A204.1 (cell line): ENCODE measurements around the gene TXLNG.
"Not testable (repeated sequence)": the region's sequence is repeated elsewhere in the genome, so short reads cannot be mapped to it uniquely, and the experiment has no call there.

Experiments used
- FAIRE-seq: peaks from 2 replicates; lab custom pipeline; 2012; peaks lifted over from hg19 to GRCh38; lab: Jason Lieb, UNC

TXLNG gene

GRCh38 chrX:16786139-16786790, at the start of gene TXLNG:
TSS of gene TXLNG (plus strand) at chrX:16786466. CDS start at chrX:16786488, 22 bp downstream.
- FAIRE-seq, result peak; percentile 100

DNA sequence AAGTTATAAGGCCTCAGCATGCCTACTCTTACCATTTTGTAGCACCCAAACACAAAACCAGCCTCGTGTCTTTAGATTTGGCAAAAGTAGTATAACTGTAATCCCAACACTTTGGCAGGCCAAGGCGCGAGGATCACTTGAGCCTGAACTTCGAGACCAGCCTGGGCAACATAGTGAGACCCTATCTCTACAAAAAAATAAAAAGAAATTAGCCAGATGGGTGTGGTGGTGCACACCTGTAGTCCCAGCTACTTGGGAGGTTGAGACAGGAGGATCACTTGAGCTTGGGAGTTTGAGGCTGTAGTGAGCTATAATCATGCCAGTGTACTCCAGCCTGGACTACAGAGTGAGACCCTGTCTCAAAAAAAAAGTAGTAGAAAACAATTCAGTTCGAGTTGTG, 49.2 kb upstream of the TXLNG start:
- no peak for FAIRE-seq

DNA sequence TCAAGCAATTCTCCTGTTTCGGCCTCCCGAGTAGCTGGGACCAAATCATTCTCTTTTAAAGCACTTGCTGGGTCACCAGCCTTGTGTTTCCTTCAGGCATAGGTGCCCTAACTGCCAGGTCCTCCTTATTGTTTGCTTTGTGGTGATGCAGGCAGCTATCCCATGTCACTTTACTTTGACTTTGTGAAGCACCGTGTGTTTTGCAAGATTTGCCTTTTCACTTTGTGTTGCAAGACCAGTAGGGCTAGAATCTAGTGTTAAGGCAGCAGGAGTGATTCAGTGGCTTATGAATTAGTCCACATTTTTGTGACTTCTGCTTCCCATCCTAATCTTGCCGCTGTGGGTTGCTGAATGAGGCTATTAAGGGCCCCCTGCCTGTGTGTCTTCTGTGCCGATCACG, 46.7 kb upstream of the TXLNG start:
- no peak for FAIRE-seq

GRCh38 chrX:16743604-16744325, 42.5 kb upstream of the TXLNG start:
- no peak for FAIRE-seq

- FAIRE-seq, result no peak
These were observed 41.2 kb upstream of the TXLNG start for GRCh38 chrX:16745102-16745501.

DNA sequence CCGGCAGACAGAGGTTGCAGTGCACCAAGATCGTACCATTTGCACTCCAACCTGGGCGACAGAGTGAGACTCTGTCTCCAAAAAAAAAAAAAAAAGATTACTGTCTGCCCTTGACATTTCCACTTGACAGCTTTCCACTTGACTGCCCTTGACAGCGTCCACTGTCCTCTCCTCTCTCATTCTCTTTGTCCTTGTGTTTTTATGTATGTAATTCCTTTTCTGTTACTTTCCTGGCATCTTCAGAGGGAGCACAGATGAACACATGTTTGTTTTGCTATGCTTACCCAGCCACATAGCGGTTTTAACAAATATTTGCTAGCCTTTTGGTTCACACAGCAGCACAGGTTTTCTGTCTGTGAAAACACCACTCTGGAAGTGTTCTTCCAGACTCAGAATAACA, 40.6 kb upstream of the TXLNG start:
- no peak for FAIRE-seq

- no peak for FAIRE-seq
These were observed 37.8 kb upstream of the TXLNG start for GRCh38 chrX:16748425-16748824.

- no peak for FAIRE-seq
These were observed 36.1 kb upstream of the TXLNG start for GRCh38 chrX:16750136-16750535.

DNA sequence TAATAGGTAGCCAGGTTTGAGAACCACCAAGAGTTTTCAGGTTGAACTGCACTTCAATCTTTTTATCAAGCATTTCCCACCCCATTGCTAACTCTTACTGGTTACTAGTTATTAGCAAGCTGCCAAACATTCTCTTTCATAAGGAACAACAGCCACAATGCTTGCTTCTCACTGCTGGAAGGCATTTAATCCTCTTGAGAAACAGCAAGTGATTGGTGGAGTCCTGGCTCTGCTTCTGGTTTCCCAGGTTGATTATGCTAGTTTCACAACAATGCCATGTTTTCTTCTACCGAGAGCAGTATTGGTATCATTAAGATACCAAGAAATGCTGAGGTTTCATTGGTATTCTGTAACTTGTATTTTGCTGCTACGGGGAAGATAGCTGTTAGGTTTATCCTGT, 32.2 kb upstream of the TXLNG start:
- FAIRE-seq, result no peak

GRCh38 chrX:16756724-16757123, 29.5 kb upstream of the TXLNG start:
- FAIRE-seq, result no peak

GRCh38 chrX:16761500-16761899, 24.8 kb upstream of the TXLNG start:
- not testable (repeated sequence) for FAIRE-seq

GRCh38 chrX:16762579-16762978, 23.7 kb upstream of the TXLNG start:
- FAIRE-seq, result no peak

GRCh38 chrX:16765594-16765993, 20.7 kb upstream of the TXLNG start:
- FAIRE-seq, result no peak

DNA sequence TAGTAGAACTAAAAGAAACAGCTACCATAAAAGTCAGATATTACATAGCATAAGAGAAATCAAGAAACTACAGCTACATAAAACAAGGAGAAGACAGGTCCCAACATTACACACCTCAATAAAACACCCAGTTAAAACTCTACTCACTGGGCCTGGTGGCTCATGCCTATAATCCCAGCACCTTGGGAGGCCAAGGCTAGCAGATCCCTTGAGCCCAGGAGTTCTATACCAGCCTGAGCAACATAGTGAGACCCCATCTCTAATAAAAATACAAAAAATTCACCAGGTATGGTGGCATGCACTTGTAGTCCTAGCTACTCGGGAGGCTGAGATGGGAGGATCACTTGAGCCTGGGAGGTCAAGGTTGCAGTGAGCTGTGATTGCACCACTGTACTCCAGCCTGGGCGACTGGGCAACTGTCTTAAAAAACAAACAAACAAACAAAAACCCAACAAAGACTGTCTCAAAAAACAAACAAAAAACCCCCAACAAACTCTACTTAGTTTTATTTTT, 15.2 kb upstream of the TXLNG start:
- FAIRE-seq, result no peak

DNA sequence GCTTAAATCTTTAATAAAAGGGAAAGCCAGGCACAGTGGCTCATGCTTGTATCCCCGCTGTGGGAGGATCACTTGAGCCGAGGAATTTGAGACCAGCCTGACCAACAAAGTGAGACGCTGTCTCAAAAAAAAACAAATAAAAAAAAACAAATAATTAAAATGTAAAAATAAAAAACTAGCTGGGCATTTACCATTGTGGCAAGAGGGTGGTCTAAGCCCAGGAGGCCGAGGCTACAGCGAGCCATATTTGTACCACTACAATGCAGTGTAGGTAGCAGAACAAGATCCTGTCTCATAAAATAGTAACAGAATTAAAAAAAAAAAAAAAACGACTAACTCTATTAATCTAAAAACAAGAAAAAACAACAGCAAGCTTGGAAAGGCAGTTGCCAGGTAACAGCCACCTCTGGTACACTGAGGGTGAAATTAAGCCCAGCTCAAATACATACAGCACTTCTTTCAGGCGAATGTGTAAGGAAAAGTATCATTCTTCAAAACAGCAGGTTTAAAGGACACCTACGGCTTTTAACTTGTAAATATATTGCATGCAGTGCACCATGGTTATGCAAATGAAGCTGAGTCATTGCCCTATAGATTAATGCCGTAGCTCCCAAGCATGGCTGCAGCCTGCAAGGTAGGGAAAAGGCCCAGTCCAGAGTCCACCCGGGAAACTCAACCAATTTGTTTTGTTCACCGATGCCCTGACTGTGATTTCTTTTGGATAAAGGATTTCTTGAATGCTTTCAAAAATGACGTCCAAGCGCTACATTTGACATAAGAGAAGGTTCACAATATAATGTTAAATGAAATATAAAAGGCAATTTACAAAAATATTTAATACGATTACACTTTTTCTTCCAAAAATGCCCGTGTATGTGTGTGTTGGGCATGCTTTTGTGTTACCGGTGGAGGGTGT, 14.5 kb upstream of the TXLNG start:
- no peak for FAIRE-seq

DNA sequence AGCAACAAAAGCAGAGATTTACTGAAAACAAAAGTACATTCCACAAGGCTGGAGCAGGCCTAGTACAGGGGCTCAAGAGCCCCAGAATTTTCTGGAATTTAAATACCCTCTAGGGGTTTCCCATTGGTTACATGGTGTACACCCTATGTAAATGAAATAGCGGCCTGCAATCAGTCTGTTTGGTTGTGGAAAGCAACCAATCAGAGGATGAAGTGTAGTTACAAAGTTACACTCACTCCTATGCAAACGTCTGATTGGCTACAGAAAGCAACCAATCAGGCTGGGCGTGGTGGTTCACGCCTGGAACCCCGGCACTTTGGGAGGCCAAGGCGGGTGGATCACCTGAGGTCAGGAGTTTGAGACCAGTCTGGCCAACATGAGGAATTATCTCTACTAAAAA, 13.8 kb upstream of the TXLNG start:
- no peak for FAIRE-seq

- FAIRE-seq, result no peak
These were observed 11.5 kb upstream of the TXLNG start for GRCh38 chrX:16774746-16775145.

- FAIRE-seq, result no peak
These were observed 7.7 kb upstream of the TXLNG start for GRCh38 chrX:16778545-16778944.

- no peak for FAIRE-seq
These were observed 7.3 kb upstream of the TXLNG start for GRCh38 chrX:16778993-16779392.

DNA sequence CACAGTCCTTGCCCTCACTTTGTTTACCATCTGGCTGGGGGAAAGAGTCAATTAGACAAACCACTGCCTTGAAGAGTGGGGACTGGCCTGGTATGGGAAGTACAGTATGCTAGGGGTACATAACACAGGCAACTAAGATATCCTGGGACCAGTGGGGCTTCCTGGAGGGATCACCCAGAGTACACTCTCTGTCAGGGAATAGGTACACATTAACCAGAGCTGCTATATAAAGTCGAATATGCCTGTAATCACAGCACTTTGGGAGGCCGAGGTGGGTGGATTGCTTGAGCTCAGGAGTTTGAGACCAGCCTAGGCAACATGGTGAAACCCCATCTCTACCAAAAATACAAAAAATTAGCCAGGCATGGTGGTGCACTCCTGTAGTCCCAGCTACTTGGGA, 6.5 kb upstream of the TXLNG start:
- FAIRE-seq, result not testable (repeated sequence)

DNA sequence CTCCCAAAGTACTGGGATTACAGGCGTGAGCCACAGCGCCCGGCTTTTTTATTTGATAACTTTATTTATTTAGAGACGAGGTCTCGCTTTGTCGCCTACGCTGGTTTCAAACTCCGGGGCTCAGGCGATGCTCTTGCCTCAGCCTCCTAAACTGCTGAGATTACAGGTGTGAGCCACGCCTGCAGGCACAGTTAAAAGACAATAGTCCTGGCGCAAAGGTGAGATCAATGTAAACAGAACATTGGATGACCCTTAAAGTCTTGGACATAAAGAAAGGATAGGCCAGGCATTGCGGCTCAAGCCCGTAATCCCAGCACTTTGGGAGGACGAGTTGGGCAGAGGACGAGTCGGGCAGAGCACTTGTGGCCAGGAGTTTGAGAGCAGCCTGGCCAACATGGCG, 2.8 kb upstream of the TXLNG start:
- no peak for FAIRE-seq

GRCh38 chrX:16784440-16784839, 1.8 kb upstream of the TXLNG start:
- not testable (repeated sequence) for FAIRE-seq
